ENCODE data around the gene ADCY2.

- TF ChIP-seq POLR2A (IDR thresholded peaks at IDR 0.05) (no peak), EP300 (IDR thresholded peaks at IDR 0.05) (no peak)
These were observed 398.9 kb downstream of the ADCY2 start for GRCh38 chr5:7794823-7795222.
